GM12878 (cell line): ENCODE measurements around the gene PLA2G4E. TPM values are rescaled to one million over a fixed set of nuclear protein-coding genes. Genes with fewer than 3 reads are reported as not detected.

ENCODE experiments used
- ATAC-seq: fragments of 200-7000 bp; cut with Tn5 transposase; 3 replicates; pipeline ENCODE4 v1.9.1; 2020; ENCODE audit warnings: mild to moderate bottlenecking, moderate library complexity
- BruUV-seq: library from RNA; stranded (reverse); fragments of 400-500 nt; replicated peaks from 2 replicates; lab custom pipeline; 2021; lab: Mats Ljungman, UMichigan
- CTCF ChIA-PET: fragments of 300-600 bp; sonication (Branson Sonifier 250); formaldehyde crosslinking; extraction: SDS; loops from one replicate; lab custom pipeline; 2021; ENCODE audit warnings: inconsistent platforms; lab: Yijun Ruan, JAX
- POLR2A ChIA-PET: fragments of 350-600 bp; formaldehyde crosslinking; extraction: SDS; loops from one replicate; lab custom pipeline; 2021; ENCODE audit warnings: inconsistent platforms; lab: Charles Lee
- RAD21 ChIA-PET: fragments of 300-600 bp; sonication (Branson Sonifier 250); formaldehyde crosslinking; loops from one replicate; lab custom pipeline; 2023; ENCODE audit warnings: antibody characterized with exemption; ENCODE audit not compliant: unreplicated experiment; lab: Charles Lee
- SMC1A ChIA-PET: fragments of 300-600 bp; sonication (Branson Sonifier 250); formaldehyde crosslinking; loops from one replicate; lab custom pipeline; 2023; ENCODE audit not compliant: unreplicated experiment, uncharacterized antibody; lab: Charles Lee
- DNase-seq: peaks from one replicate; pipeline ENCODE4 v3.0.0-alpha.2; 2011; ENCODE audit warnings: low read depth, low spot score
- FAIRE-seq: peaks from 3 replicates; lab custom pipeline; 2011; peaks lifted over from hg19 to GRCh38; lab: Jason Lieb, UNC
- H2AFZ ChIP-seq: 2 replicates; pipeline ENCODE4 v1.6.0; 2011; ENCODE audit warnings: low read depth, low read length, control low read depth; ENCODE audit not compliant: control insufficient read depth
- H3K27ac ChIP-seq: 2 replicates; pipeline ENCODE4 v1.5.1; 2011; ENCODE audit warnings: control low read depth; ENCODE audit not compliant: control insufficient read depth, insufficient read depth
- H3K27me3 ChIP-seq, 2 experiments: replicated peaks in 1 of 2; 2 replicates each; pipeline versions ENCODE4 v1.6.0 to v1.6.1; 2011; ENCODE audit warnings: low read length in 1 of 2; ENCODE audit not compliant: control insufficient read depth in 2 of 2, insufficient read depth in 2 of 2
- H3K36me3 ChIP-seq, 2 experiments: 2 replicates each; pipeline ENCODE4 v1.5.1; 2011; ENCODE audit warnings: low read length in 1 of 2; ENCODE audit not compliant: control insufficient read depth in 2 of 2, insufficient read depth in 2 of 2
- H3K4me1 ChIP-seq: 2 replicates; pipeline ENCODE4 v1.6.1; 2011; ENCODE audit warnings: mild to moderate bottlenecking, low read length, moderate library complexity, mixed read lengths; ENCODE audit not compliant: control insufficient read depth, insufficient read depth
- H3K4me2 ChIP-seq: 2 replicates; pipeline ENCODE4 v1.6.0; 2011; ENCODE audit warnings: control low read depth; ENCODE audit not compliant: control insufficient read depth, insufficient read depth
- H3K4me3 ChIP-seq: fragments of 200-600 bp; sonication (generic); 2 replicates; pipeline ENCODE4 v1.5.1; 2016
- H3K79me2 ChIP-seq: 2 replicates; pipeline ENCODE4 v1.6.0; 2011; ENCODE audit warnings: low read length; ENCODE audit not compliant: control insufficient read depth, insufficient read depth
- H3K9ac ChIP-seq: 2 replicates; pipeline ENCODE4 v1.8.0; 2011; ENCODE audit warnings: low read length, control low read depth, mixed read lengths; ENCODE audit not compliant: control insufficient read depth, insufficient read depth
- H3K9me3 ChIP-seq: replicated peaks from 3 replicates; pipeline ENCODE4 v1.5.1; 2011; ENCODE audit warnings: mild to moderate bottlenecking, low read length; ENCODE audit not compliant: control insufficient read depth, insufficient read depth
- H4K20me1 ChIP-seq: 2 replicates; pipeline ENCODE4 v1.6.0; 2011; ENCODE audit not compliant: control insufficient read depth, insufficient read depth
- BMI1 ChIP-seq: fragments of 450-650 bp; IDR thresholded peaks from 2 replicates; pipeline ENCODE4 v1.6.1; 2016; ENCODE audit warnings: mild to moderate bottlenecking, moderate library complexity, borderline replicate concordance
- CBFB ChIP-seq: IDR thresholded peaks from 2 replicates; pipeline ENCODE4 v1.6.1; 2016; ENCODE audit warnings: antibody characterized with exemption, low read depth
- CTCF ChIP-seq, 3 experiments: IDR thresholded peaks in 2 of 3; conservative IDR thresholded peaks in 1 of 3; 2 replicates each; pipeline ENCODE4 v1.5.1; 2011; ENCODE audit warnings: low read depth in 3 of 3, low read length in 3 of 3, mild to moderate bottlenecking in 3 of 3, control low read depth in 2 of 3, moderate library complexity in 2 of 3, inconsistent platforms in 1 of 3, mixed read lengths in 1 of 3; ENCODE audit not compliant: control insufficient read depth in 2 of 3, insufficient read depth in 1 of 3; ENCODE audit errors: extremely low read depth in 1 of 3
- DPF2 ChIP-seq: fragments of 450-650 bp; IDR thresholded peaks from 2 replicates; pipeline ENCODE4 v1.6.1; 2017; ENCODE audit warnings: mild to moderate bottlenecking
- EGR1 ChIP-seq, 2 experiments: IDR thresholded peaks; 1 replicate in 1 of 2; 2 replicates in 1 of 2; pipeline ENCODE4 v1.6.1; 2011 to 2012; ENCODE audit warnings: low read depth in 2 of 2, low read length in 2 of 2, borderline replicate concordance in 1 of 2, mild to moderate bottlenecking in 1 of 2, moderate library complexity in 1 of 2
- EZH2 ChIP-seq: IDR thresholded peaks from 2 replicates; pipeline ENCODE4 v1.6.1; 2012; ENCODE audit warnings: low read depth, mild to moderate bottlenecking, control low read depth, inconsistent platforms, low read length, borderline replicate concordance; ENCODE audit not compliant: control insufficient read depth
- HSF1 ChIP-seq: fragments of 150-350 bp; IDR thresholded peaks from 2 replicates; pipeline ENCODE4 v1.6.1; 2014; ENCODE audit warnings: mild to moderate bottlenecking, low read depth, low read length
- LARP7 ChIP-seq: fragments of 450-650 bp; IDR thresholded peaks from 2 replicates; pipeline ENCODE4 v1.6.1; 2017; ENCODE audit warnings: mild to moderate bottlenecking
- MTA2 ChIP-seq: fragments of 450-650 bp; IDR thresholded peaks from 2 replicates; pipeline ENCODE4 v1.6.1; 2016; ENCODE audit warnings: low read depth, mild to moderate bottlenecking, moderate library complexity
- PAX8 ChIP-seq: fragments of 450-650 bp; IDR thresholded peaks from 2 replicates; pipeline ENCODE4 v1.6.1; 2017; ENCODE audit warnings: mild to moderate bottlenecking, moderate library complexity
- POLR2AphosphoS2 ChIP-seq: IDR thresholded peaks from 2 replicates; pipeline ENCODE4 v1.6.1; 2011; ENCODE audit warnings: low read depth, mild to moderate bottlenecking, low read length, improper control_type of control experiment, moderate library complexity
- RAD51 ChIP-seq: fragments of 450-650 bp; IDR thresholded peaks from 2 replicates; pipeline ENCODE4 v1.6.1; 2016; ENCODE audit warnings: moderate library complexity, mild to moderate bottlenecking, inconsistent platforms
- SRF ChIP-seq, 2 experiments: IDR thresholded peaks; 2 replicates each; pipeline ENCODE4 v1.6.1; 2011; ENCODE audit warnings: low read depth in 2 of 2, low read length in 2 of 2, mild to moderate bottlenecking in 1 of 2, moderate library complexity in 1 of 2
- TCF12 ChIP-seq: IDR thresholded peaks from 2 replicates; pipeline ENCODE4 v1.6.1; 2011; ENCODE audit warnings: low read depth, mild to moderate bottlenecking, low read length
- WRNIP1 ChIP-seq: IDR thresholded peaks from 2 replicates; pipeline ENCODE4 v1.6.1; 2011; ENCODE audit warnings: low read depth, low read length, improper control_type of control experiment, borderline replicate concordance
- YBX1 ChIP-seq: fragments of 450-650 bp; IDR thresholded peaks from 2 replicates; pipeline ENCODE4 v1.6.1; 2016; ENCODE audit warnings: antibody characterized with exemption
- WGBS: methylation state at CpG from one replicate; pipeline ENCODE4 v1.1.6; 2016; ENCODE audit warnings: low lambda C conversion rate; ENCODE audit not compliant: insufficient replicate concordance, insufficient coverage; ENCODE audit errors: missing lambda C conversion rate; 5-methylcytosine and 5-hydroxymethylcytosine counted together
- in situ Hi-C: fragments of 300-500 bp; cut with MboI; formaldehyde crosslinking; loops from 9 replicates; pipeline ENCODE4 v1.14.3; 2018; ENCODE audit warnings: mixed read lengths
- intact Hi-C: fragments of 100-400 bp; cut with micrococcal nuclease; formaldehyde crosslinking; loops from one replicate; pipeline ENCODE4 v1.14.2; 2022; ENCODE audit not compliant: unreplicated experiment
- polyA plus RNA-seq, 11 experiments: library from polyadenylated mRNA; depleted of rRNA in 4 of 11; unstranded in 6 of 11; stranded (reverse) in 5 of 11; fragments of >200 nt; fragmentation: Nextera tagmentation in 4 of 11; fragmentation: Illumina TruSeq in 1 of 11; extraction: Ambion mirVana in 4 of 11; extraction: Trizol in 1 of 11; gene quantifications; 1 replicate in 1 of 11; 2 replicates in 10 of 11; pipeline versions ENCODE4 v1.2.1 to v1.2.3, GENCODE V29; 2011 to 2016; ENCODE audit warnings: inconsistent platforms in 2 of 11, missing spikeins in 2 of 11, low read depth in 1 of 11
- total RNA-seq, 4 experiments: library from RNA; depleted of rRNA in 3 of 4; stranded (reverse); fragments of >200 nt in 3 of 4; fragmentation: Illumina TruSeq in 1 of 4; extraction: Trizol in 1 of 4; gene quantifications; 2 replicates each; pipeline versions ENCODE4 v1.2.1 to v1.2.3, GENCODE V29; 2013 to 2021
- TF ChIP-seq, protein P1 (sequence below): fragments of 450-650 bp; IDR thresholded peaks from 2 replicates; pipeline ENCODE4 v1.6.1; 2018; ENCODE audit warnings: borderline replicate concordance, mild to moderate bottlenecking; ENCODE audit not compliant: partially characterized antibody

The PLA2G4E gene
- total and polyA plus RNA-seq, 10 of the 15 experiments (the other 5 are each of a cell fraction or from before 2014, with no cell fraction given) = 0.05 to 0.32 (median 0.06) TPM; not detected in 5

- TF ChIP-seq CTCF (IDR thresholded peaks at IDR 0.05 in 2 of 3, conservative IDR thresholded peaks at IDR 0.05 in 1 of 3; ENCODE audit: control insufficient read depth in 2 of 3, extremely low read depth in 1 of 3, insufficient read depth in 1 of 3, low read depth in 3 of 3, low read length in 3 of 3) = no peak
Measured at GRCh38 chr15:42065033-42065432, 44.2 kb upstream of the PLA2G4E start (continued).

- RAD21 ChIA-PET = interaction anchor here (1.9 kb wide), 1 partner anchor 74 kb away, joined by 8 read pairs; no protein-coding TSS in a partner anchor
- Histone ChIP-seq H3K4me1 (peaks cover 10% of the 10 kb centered on the region), H3K9ac (no peak overlapping the region), H2AFZ (no peak overlapping the region), H3K79me2 (no peaks in the 10 kb centered on the region), H4K20me1 (no peaks in the 10 kb centered on the region), H3K27me3 (no peaks in the 10 kb centered on the region), H3K4me2 (no peak overlapping the region), H3K9me3 (no peaks in the 10 kb centered on the region), H3K36me3 (no peaks in the 10 kb centered on the region), H3K4me3 (no peak overlapping the region), H3K27ac (no peak overlapping the region)
- intact Hi-C loops (no loop called here), in situ Hi-C loops (loop anchor here (5.0 kb wide), 1 partner anchor 72 kb away; no protein-coding TSS in a partner anchor)
- 29% methylated on average over 4 of the region's 4 CpGs for WGBS
- no peak for FAIRE-seq
- TF ChIP-seq LARP7 = no peak
- TF ChIP-seq PAX8 = no peak
- no peak for TF ChIP-seq EGR1 (IDR thresholded peaks at IDR 0.05; ENCODE audit: borderline replicate concordance in 1 of 2, low read depth in 2 of 2, low read length in 2 of 2)
- no peak for TF ChIP-seq BMI1
- TF ChIP-seq DPF2 = no peak
- no peak for TF ChIP-seq WRNIP1
- no peak for TF ChIP-seq EZH2
- no peak for TF ChIP-seq POLR2AphosphoS2
- TF ChIP-seq, protein P1, sequence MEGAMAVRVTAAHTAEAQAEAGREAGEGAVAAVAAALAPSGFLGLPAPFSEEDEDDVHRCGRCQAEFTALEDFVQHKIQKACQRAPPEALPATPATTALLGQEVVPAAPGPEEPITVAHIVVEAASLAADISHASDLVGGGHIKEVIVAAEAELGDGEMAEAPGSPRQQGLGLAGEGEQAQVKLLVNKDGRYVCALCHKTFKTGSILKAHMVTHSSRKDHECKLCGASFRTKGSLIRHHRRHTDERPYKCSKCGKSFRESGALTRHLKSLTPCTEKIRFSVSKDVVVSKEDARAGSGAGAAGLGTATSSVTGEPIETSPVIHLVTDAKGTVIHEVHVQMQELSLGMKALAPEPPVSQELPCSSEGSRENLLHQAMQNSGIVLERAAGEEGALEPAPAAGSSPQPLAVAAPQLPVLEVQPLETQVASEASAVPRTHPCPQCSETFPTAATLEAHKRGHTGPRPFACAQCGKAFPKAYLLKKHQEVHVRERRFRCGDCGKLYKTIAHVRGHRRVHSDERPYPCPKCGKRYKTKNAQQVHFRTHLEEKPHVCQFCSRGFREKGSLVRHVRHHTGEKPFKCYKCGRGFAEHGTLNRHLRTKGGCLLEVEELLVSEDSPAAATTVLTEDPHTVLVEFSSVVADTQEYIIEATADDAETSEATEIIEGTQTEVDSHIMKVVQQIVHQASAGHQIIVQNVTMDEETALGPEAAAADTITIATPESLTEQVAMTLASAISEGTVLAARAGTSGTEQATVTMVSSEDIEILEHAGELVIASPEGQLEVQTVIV = no peak
- TF ChIP-seq YBX1 = no peak
- TF ChIP-seq HSF1 = no peak
- no peak for TF ChIP-seq TCF12
- no peak for TF ChIP-seq RAD51
- no peak for TF ChIP-seq MTA2
- no peak for TF ChIP-seq CBFB
- no peak for TF ChIP-seq SRF (IDR thresholded peaks at IDR 0.05; ENCODE audit: low read depth in 2 of 2, low read length in 2 of 2)
- POLR2A ChIA-PET = no interaction called here
- SMC1A ChIA-PET = interaction anchor here (1.0 to 1.7 kb wide), 2 partner anchors 22 to 74 kb away, joined by 3 to 4 read pairs; no protein-coding TSS in a partner anchor
- BruUV-seq = no TSS peak
- no peak for DNase-seq
- no peak for ATAC-seq
- CTCF ChIA-PET = interaction anchor here (1.2 to 5.0 kb wide), 2 partner anchors 20 to 39 kb away, joined by 3 to 22 read pairs; no protein-coding TSS in a partner anchor
Measured at GRCh38 chr15:42064271-42064670, 43.4 kb upstream of the PLA2G4E start.
